OCI-LY3 (cell line): ENCODE results near the gene PAX2.

Source experiments
- H2AFZ ChIP-seq: fragments of 200-600, 300-600 bp; shearing (Covaris generic); 2 replicates; pipeline ENCODE4 v1.6.0; 2014; ENCODE audit warnings: antibody characterized with exemption, low read depth, low read length
- H3K27ac ChIP-seq: fragments of 200-600, 300-600 bp; sonication (generic); 2 replicates; pipeline ENCODE4 v1.5.1; 2014; ENCODE audit warnings: mild to moderate bottlenecking, low read length, moderate library complexity, mixed read lengths
- H3K27me3 ChIP-seq: fragments of 200-600, 300-600 bp; sonication (generic); 2 replicates; pipeline ENCODE4 v1.6.1; 2014; ENCODE audit warnings: low read depth, low read length, mixed read lengths
- H3K36me3 ChIP-seq: fragments of 200-600, 300-600 bp; sonication (generic); replicated peaks from 2 replicates; pipeline ENCODE3; 2014; ENCODE audit warnings: low read depth, low read length, mixed read lengths
- H3K4me1 ChIP-seq: fragments of 300-600, 200-600 bp; sonication (generic); 2 replicates; pipeline ENCODE4 v1.6.1; 2014; ENCODE audit warnings: low read length, mixed read lengths
- H3K4me2 ChIP-seq: fragments of 200-600, 300-600 bp; sonication (generic); 2 replicates; pipeline ENCODE4 v1.6.1; 2014; ENCODE audit warnings: low read length, mixed read lengths
- H3K4me3 ChIP-seq: fragments of 300-600, 200-600 bp; sonication (generic); 2 replicates; pipeline ENCODE4 v1.5.1; 2014; ENCODE audit warnings: antibody characterized with exemption, mild to moderate bottlenecking, low read length, moderate library complexity
- H3K79me2 ChIP-seq: fragments of 300-600, 200-600 bp; shearing (Covaris generic); 2 replicates; pipeline ENCODE4 v1.6.1; 2014; ENCODE audit warnings: mild to moderate bottlenecking, low read length, mixed read lengths
- H3K9ac ChIP-seq: fragments of 300-600, 200-600 bp; shearing (Covaris generic); 2 replicates; pipeline ENCODE4 v1.6.0; 2014; ENCODE audit warnings: mild to moderate bottlenecking, low read length, moderate library complexity
- H3K9me3 ChIP-seq: fragments of 200-600, 300-600 bp; shearing (Covaris generic); 2 replicates; pipeline ENCODE4 v1.6.1; 2014; ENCODE audit warnings: low read length, mixed read lengths; ENCODE audit not compliant: insufficient read depth
- H4K20me1 ChIP-seq: fragments of 200-600, 300-600 bp; sonication (generic); 2 replicates; pipeline ENCODE4 v1.6.1; 2016; ENCODE audit warnings: low read length, mixed read lengths; ENCODE audit not compliant: insufficient read depth
- EZH2phosphoT487 ChIP-seq: fragments of 200-600 bp; shearing (Covaris generic); IDR thresholded peaks from 2 replicates; pipeline ENCODE4 v1.6.1; 2018; ENCODE audit warnings: antibody characterized with exemption, mixed run types, low read depth
- TF ChIP-seq, protein P1 (sequence below): fragments of 200-600, 300-600 bp; sonication (generic); IDR thresholded peaks from 2 replicates; pipeline ENCODE4 v1.5.1; 2014; ENCODE audit warnings: antibody characterized with exemption, low read length, low read depth

Gene PAX2

GRCh38 chr10:100829097-100829870, 83.9 kb downstream of the PAX2 start:
- TF ChIP-seq, protein P1, sequence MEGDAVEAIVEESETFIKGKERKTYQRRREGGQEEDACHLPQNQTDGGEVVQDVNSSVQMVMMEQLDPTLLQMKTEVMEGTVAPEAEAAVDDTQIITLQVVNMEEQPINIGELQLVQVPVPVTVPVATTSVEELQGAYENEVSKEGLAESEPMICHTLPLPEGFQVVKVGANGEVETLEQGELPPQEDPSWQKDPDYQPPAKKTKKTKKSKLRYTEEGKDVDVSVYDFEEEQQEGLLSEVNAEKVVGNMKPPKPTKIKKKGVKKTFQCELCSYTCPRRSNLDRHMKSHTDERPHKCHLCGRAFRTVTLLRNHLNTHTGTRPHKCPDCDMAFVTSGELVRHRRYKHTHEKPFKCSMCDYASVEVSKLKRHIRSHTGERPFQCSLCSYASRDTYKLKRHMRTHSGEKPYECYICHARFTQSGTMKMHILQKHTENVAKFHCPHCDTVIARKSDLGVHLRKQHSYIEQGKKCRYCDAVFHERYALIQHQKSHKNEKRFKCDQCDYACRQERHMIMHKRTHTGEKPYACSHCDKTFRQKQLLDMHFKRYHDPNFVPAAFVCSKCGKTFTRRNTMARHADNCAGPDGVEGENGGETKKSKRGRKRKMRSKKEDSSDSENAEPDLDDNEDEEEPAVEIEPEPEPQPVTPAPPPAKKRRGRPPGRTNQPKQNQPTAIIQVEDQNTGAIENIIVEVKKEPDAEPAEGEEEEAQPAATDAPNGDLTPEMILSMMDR: no peak
- TF ChIP-seq EZH2phosphoT487: no peak
- Histone ChIP-seq H4K20me1 (no peaks in the 10 kb centered on the region), H3K27ac (no peak overlapping the region), H3K4me2 (no peak overlapping the region), H3K4me3 (no peak overlapping the region), H2AFZ (no peak overlapping the region), H3K36me3 (no peaks in the 10 kb centered on the region), H3K9ac (no peak overlapping the region), H3K9me3 (no peaks in the 10 kb centered on the region), H3K79me2 (no peaks in the 10 kb centered on the region), H3K27me3 (no peaks in the 10 kb centered on the region; the same call in 1 of the 2 replicates), H3K4me1 (peaks cover 11% of the 10 kb centered on the region)

- no peak overlapping the region for H3K4me2 ChIP-seq
- H3K27me3 ChIP-seq: no peaks in the 10 kb centered on the region; the same call in 1 of the 2 replicates
- peaks cover 11% of the 10 kb centered on the region for H3K4me1 ChIP-seq
Measured at GRCh38 chr10:100829933-100830727, 84.7 kb downstream of the PAX2 start.

DNA sequence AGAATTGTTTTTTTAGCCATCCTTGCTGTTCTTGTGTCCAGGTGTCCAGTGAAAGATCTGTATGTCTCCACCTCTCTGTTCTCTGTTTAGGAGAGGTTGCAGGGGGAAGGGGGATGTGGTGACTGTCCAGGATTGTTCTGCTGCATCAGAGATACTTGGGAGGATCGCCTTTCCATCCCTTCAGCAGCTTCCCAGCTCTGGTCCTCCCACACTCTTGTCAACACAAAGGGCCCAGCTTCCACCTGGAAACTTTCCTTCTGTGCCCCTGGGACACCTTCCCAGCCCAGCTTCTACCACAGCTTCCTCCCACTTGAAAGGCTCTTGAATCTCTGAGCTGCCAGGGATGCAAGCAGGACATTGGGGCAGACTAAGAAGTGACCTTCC, 85.3 kb downstream of the PAX2 start:
- H3K36me3 ChIP-seq: no peaks in the 10 kb centered on the region
- TF ChIP-seq, protein P1: no peak
- no peak for TF ChIP-seq EZH2phosphoT487
- no peak overlapping the region for H3K4me3 ChIP-seq
- H3K27me3 ChIP-seq: no peaks in the 10 kb centered on the region
- H3K9ac ChIP-seq: no peak overlapping the region
- peaks cover 7% of the 10 kb centered on the region for H3K4me1 ChIP-seq
- H3K4me2 ChIP-seq: no peak overlapping the region
- no peaks in the 10 kb centered on the region for H4K20me1 ChIP-seq
- H3K79me2 ChIP-seq: no peaks in the 10 kb centered on the region
- no peak overlapping the region for H2AFZ ChIP-seq
- no peak overlapping the region for H3K27ac ChIP-seq
- no peaks in the 10 kb centered on the region for H3K9me3 ChIP-seq

More at GRCh38 chr10:100829933-100830727, 84.7 kb downstream of the PAX2 start:
- H3K9me3 ChIP-seq: no peaks in the 10 kb centered on the region
- no peaks in the 10 kb centered on the region for H3K79me2 ChIP-seq
- no peak overlapping the region for H3K4me3 ChIP-seq
- no peak overlapping the region for H3K9ac ChIP-seq
- no peaks in the 10 kb centered on the region for H3K36me3 ChIP-seq
- H3K27ac ChIP-seq: no peak overlapping the region
- no peak for TF ChIP-seq EZH2phosphoT487
- TF ChIP-seq, protein P1: no peak
- no peaks in the 10 kb centered on the region for H4K20me1 ChIP-seq
- no peak overlapping the region for H2AFZ ChIP-seq

DNA sequence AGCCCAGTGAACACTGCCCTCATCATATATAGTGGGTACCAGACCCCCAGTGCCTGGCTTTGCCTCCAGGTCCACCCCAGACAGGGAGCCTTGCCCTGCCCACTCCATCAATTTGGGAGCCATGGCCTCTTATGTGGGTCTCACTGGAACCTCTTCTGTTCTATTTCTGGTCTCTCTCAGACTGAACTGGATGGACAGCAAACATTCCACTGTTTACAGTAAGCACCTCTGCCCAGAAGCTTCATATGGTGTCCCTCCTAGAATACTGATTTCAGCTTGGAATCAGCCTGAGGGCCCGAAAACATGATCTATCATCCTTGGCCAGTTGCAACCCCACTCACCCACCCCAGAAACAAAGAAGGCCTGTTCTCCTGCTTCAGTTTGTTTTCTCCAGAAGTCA, 86.4 kb downstream of the PAX2 start:
- Histone ChIP-seq H3K27me3 (no peaks in the 10 kb centered on the region), H2AFZ (no peak overlapping the region), H3K79me2 (no peaks in the 10 kb centered on the region), H3K9me3 (no peaks in the 10 kb centered on the region), H3K27ac (no peak overlapping the region), H4K20me1 (no peaks in the 10 kb centered on the region), H3K4me3 (no peak overlapping the region), H3K4me2 (no peak overlapping the region), H3K36me3 (no peaks in the 10 kb centered on the region), H3K4me1 (no peaks in the 10 kb centered on the region), H3K9ac (no peak overlapping the region)
- TF ChIP-seq EZH2phosphoT487: no peak
- TF ChIP-seq, protein P1: no peak
